Duodenal mucosa (tissue), 2 donors: ENCODE results near the gene AHDC1.

ENCODE experiments used
- H3K27ac ChIP-seq: one replicate; pipeline ENCODE4 v1.7.0; 2013; ENCODE audit warnings: low read depth, low read length
- H3K27me3 ChIP-seq, 2 donors: one replicate each; pipeline ENCODE4 v1.7.0; 2013; ENCODE audit warnings: low read length in 2 of 2, control low read depth in 1 of 2; ENCODE audit not compliant: insufficient read depth in 2 of 2, control insufficient read depth in 1 of 2
- H3K36me3 ChIP-seq, 2 donors: one replicate each; pipeline ENCODE4 v1.7.0; 2013; ENCODE audit warnings: low read length in 2 of 2, control low read depth in 1 of 2; ENCODE audit not compliant: insufficient read depth in 2 of 2, control insufficient read depth in 1 of 2
- H3K4me1 ChIP-seq, 2 donors: one replicate each; pipeline ENCODE4 v1.7.0; 2013; ENCODE audit warnings: low read length in 2 of 2, control low read depth in 1 of 2; ENCODE audit not compliant: insufficient read depth in 2 of 2, control insufficient read depth in 1 of 2
- H3K4me3 ChIP-seq, 2 donors: one replicate each; pipeline ENCODE4 v1.7.0; 2013; ENCODE audit warnings: low read length in 2 of 2, low read depth in 1 of 2
- H3K9ac ChIP-seq, 2 donors: one replicate each; pipeline ENCODE4 v1.7.0; 2013; ENCODE audit warnings: low read length in 2 of 2, low read depth in 1 of 2
- H3K9me3 ChIP-seq, 2 donors: one replicate each; pipeline ENCODE4 v1.7.0; 2013; ENCODE audit warnings: low read length in 2 of 2, control low read depth in 1 of 2; ENCODE audit not compliant: control insufficient read depth in 1 of 2

Gene AHDC1

DNA sequence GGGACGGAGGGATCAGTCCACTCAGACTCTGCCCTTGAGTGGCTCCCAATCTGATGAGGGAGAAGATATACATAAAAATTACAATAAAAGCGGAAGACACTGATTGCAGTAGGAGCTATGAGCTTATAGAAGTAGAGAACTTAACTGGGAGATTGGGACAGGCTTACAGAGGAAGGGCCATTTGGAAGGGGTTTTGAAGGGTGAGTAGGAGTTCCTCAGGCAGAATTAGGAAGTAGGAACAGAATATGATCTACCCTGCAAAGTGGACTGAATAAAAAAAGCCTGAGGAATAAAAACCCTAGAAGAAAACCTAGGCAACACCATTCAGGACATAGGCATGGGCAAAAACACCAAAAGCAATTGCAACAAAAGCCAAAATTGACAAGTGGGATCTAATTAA is 104.8 kb downstream of the AHDC1 start:
- Histone ChIP-seq H3K27me3 (no peaks in the 10 kb centered on the region), H3K9ac (no peak overlapping the region), H3K4me1 (peaks cover 6% of the 10 kb centered on the region in 2 donors), H3K9me3 (no peaks in the 10 kb centered on the region), H3K36me3 (no peaks in the 10 kb centered on the region), H3K4me3 (no peak overlapping the region), H3K27ac (no peak overlapping the region)

DNA sequence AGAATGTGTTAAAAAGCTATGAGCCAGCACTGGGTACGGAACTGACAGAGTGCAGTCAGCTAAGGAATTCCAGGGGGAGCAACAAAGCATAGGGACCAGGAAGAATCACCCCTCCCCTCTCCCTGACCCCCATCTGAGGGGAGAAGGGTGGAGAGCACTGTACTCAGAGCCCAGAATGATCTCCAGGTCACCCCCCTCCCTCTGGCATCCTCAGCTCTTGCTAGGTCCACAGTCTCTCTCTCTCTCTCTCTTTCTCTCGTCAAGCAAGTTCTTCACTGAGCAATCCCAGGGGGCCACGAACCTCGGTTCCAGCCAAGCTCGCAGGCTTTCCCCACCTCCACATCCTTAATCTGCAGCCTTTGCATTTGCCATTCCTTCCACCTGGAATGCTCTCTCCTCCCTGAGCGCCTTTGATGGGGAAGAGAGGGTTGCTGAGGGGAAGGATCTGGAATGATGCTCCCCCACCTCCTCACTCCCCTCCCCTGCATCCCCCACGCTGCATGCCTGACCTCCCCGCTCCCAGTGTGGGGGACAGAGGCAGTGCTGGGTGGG is 107.3 kb downstream of the AHDC1 start:
- Histone ChIP-seq H3K27me3 (no peaks in the 10 kb centered on the region), H3K36me3 (no peaks in the 10 kb centered on the region), H3K4me1 (peaks cover 9 to 11% of the 10 kb centered on the region in 2 donors), H3K9me3 (no peaks in the 10 kb centered on the region), H3K4me3 (peak overlapping the region in 1 of 2 donors; percentile 8), H3K27ac (no peak overlapping the region), H3K9ac (no peak overlapping the region)

DNA sequence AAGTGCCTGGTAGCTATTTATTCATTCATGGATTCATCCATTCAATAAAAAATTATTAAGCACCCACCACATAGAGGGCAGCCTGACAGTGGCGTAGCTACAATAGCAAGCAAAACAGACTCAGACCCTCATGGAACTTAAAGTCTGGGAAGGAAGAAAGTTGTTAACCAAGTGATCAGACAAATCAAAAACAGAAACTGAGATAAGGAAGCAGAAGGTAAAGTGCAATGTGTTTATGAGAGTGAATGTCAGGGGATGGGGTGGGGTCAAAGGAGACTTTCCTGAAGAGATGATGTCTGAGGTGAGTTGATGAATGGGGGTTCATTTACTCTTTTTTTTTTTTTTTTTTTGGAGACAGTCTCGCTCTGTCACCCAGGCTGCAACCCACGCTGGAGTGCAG is 111.1 kb downstream of the AHDC1 start:
- H3K27ac ChIP-seq, result no peak overlapping the region
- peaks cover 25 to 28% of the 10 kb centered on the region in 2 donors for H3K4me1 ChIP-seq
- H3K36me3 ChIP-seq, result no peaks in the 10 kb centered on the region
- no peaks in the 10 kb centered on the region for H3K27me3 ChIP-seq
- peak overlapping the region; percentile 16 to 63 for H3K9ac ChIP-seq
- no peaks in the 10 kb centered on the region for H3K9me3 ChIP-seq
- no peak overlapping the region for H3K4me3 ChIP-seq

DNA sequence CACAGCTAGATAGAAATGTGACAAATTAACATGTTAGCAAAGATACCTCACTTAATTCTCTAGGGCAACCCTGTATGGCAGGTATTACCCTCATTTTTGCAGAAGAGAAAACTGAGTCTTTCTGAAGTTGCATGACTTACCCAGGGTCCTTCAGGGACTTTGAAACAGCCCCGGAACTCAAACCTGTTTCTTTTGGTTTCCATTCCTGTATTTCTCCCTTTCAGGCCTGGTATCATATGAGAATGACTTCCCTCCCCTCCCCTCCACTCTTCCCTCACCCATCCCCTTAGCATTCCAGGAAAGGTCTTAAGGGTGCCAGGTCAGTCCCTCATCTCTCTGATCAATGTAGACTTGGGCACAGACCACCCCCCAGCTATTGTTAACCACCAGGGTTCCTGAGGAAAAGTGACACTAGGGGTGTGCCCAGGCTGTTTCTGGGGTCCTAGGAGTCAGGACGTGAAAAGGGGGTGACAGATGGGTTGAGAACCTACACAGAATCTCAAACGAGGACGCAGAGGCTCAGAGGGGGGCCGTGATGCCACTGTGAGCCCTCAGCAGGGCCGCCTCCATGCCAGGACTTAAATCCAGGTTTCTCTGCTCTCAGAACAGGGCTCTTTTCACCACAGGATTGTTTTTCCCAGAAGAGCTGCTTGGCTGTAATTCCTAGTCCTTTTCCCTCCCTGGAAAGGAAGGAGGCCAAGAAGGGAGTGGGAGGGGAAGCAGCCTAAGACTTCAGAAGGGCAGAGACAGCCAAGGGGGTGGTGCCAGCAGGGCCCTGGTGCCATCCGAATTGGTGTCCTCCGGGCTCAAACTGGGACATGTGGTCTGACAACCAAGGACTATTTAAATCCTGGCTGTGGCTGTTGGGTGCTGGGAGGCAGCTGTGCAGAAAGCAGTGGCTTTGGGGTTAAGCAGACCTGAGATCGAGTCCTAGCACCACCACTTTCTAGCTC is 111.9 kb downstream of the AHDC1 start:
- peak overlapping the region; percentile 16 to 63 for H3K9ac ChIP-seq
- no peaks in the 10 kb centered on the region for H3K9me3 ChIP-seq
- H3K4me1 ChIP-seq, result peaks cover 26 to 29% of the 10 kb centered on the region in 2 donors
- H3K4me3 ChIP-seq, result no peak overlapping the region
- no peaks in the 10 kb centered on the region for H3K27me3 ChIP-seq
- H3K36me3 ChIP-seq, result no peaks in the 10 kb centered on the region
- peak overlapping the region; percentile 57 for H3K27ac ChIP-seq

DNA sequence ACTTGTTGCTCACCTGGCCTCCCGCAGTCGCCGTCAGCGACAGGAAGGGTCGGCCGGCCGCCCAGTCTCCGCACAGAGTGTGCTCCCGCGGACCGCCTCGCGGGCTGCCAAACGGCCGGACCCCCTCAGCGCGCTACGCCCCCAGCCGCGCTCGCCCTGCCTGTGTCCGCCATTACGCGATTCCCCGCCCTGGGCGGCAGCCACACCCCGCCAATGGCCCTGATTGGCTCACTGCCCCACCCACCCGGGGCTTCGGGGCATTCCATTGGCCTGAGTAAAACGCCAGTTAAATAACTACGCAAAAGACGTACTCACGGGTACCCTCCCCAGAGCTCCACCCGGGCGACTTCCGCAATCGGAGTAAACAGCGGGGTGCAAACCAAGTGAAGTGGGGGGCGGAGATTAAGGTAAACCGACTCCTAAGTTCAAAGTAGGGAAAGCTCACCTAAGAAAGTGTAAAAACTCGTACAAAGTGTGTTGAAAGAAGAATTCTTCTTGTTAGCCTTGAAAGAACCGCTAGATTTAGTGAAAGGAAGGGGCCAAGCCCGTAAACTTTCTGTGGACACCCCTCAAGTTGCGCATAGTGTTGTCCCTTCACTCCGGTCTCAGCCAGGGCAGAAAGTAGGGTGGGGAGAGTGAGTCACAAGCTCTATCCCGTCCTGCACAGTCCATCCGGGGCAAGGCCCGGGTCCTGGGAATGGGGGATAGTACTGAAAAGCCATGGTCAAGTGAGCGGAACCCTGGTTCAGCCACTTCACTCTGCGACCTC is 113.8 kb downstream of the AHDC1 start, which contains the start of gene WASF2:
Gene WASF2 (minus strand): TSS at position 195 of the 769 bp plus-strand sequence. CDS start 61,277 bp downstream, outside the sequence.
- H3K9me3 ChIP-seq, result no peaks in the 10 kb centered on the region
- no peaks in the 10 kb centered on the region for H3K27me3 ChIP-seq
- H3K4me1 ChIP-seq, result peaks cover 26 to 29% of the 10 kb centered on the region in 2 donors
- no peaks in the 10 kb centered on the region for H3K36me3 ChIP-seq
- H3K9ac ChIP-seq, result peak within 1 kb of the TSS; percentile 99 to 100
- H3K27ac ChIP-seq, result peak within 1 kb of the TSS; percentile 95
- H3K4me3 ChIP-seq, result peak within 1 kb of the TSS; percentile 99 to 100

DNA sequence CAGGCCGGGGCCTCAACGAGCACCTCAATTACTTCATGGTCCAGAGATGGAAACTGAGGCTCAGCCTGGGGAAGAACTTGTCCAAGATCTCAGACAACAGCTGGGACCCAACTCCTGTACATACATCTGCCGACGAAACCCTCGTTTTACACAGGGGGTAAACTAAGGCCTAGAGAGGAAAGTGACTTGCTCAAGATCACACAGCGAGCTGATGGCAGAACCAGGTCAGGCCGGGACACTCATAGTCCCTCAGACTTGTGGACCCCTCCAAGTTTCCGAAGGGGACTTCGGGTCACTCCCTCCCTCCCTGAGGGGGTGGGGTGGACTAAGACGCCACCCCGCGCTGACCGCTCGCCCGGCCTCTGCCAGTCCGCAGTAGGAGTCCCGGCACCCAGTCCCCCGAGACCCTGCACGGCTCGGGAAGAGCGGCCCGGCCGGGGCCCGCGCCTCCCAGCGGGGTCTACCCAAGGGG is 114.4 kb downstream of the AHDC1 start:
- Histone ChIP-seq H3K9me3 (no peaks in the 10 kb centered on the region), H3K27me3 (no peaks in the 10 kb centered on the region), H3K4me3 (peak overlapping the region; percentile 99 to 100), H3K36me3 (no peaks in the 10 kb centered on the region), H3K4me1 (peaks cover 26 to 29% of the 10 kb centered on the region in 2 donors), H3K9ac (peak overlapping the region; percentile 99 to 100), H3K27ac (peak overlapping the region; percentile 95)

DNA sequence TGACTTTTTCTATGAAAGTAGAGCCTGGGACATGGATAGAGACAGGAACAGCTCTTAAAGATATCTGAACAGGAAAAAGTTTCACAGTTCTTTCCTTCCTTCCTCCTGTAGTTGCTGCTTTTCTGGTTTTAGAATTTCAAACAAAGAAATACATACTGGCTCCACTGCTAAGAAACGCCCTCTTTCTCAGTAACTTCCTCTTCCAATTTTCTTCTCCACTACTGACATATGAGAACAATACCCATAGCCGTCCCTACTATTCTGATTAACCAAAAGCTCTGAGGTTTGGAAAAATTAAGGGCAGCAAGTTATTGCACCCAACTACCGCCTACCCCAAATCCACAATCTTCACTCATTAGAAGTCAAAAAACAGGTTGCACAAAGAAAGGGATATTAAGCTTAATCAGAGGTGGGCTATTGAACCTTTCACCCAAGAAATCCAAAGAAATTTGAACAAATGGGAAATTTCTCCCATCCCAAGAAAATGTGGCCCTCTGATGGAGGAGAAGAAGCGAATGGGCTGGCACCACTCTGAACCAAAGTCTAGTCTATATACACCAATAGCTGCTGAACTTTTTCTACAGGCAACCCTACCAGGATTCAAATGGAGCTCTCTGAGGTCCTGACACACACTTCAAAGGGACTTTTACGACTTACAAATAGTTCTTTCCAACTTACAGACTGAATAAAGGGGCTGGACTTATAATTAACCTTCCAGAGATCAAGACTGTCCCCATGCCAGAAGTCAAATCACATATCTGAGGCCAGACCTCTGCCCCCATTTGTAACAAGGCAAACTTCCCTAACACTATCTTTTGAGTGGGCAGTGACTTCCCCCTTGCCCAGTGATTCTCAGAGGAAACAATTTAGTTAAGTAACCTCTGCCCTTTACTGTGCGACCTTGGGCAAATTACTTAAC is 115.7 kb downstream of the AHDC1 start:
- H3K4me1 ChIP-seq, result peaks cover 26 to 29% of the 10 kb centered on the region in 2 donors
- H3K36me3 ChIP-seq, result peaks cover 0 to 7% of the 10 kb centered on the region in 2 donors
- no peaks in the 10 kb centered on the region for H3K9me3 ChIP-seq
- H3K4me3 ChIP-seq, result peak overlapping the region; percentile 99 to 100
- peak overlapping the region; percentile 99 to 100 for H3K9ac ChIP-seq
- H3K27me3 ChIP-seq, result no peaks in the 10 kb centered on the region
- peak overlapping the region; percentile 95 for H3K27ac ChIP-seq

DNA sequence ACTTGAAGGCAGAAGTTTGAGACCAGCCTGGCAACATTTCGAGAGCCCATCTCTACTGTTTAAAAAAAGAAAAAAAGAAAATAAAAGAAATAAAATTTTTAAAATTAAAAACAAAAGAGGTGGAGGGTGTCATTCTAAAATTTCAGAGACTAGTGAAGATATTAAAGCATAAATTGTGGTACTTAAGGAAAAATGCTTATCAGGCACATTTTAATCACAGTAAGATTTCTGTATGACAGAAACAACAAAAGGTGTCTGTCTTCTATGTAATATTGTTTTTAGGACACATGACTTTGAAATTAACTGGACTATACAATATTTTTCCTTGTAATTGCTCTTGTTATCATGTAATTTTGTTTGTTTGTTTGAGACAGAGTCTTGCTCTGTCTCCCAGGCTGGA is 118.6 kb downstream of the AHDC1 start:
- Histone ChIP-seq H3K9ac (no peak overlapping the region), H3K4me1 (peaks cover 11 to 14% of the 10 kb centered on the region in 2 donors), H3K4me3 (no peak overlapping the region), H3K9me3 (no peaks in the 10 kb centered on the region), H3K36me3 (peaks cover 0 to 7% of the 10 kb centered on the region in 2 donors), H3K27me3 (no peaks in the 10 kb centered on the region), H3K27ac (no peak overlapping the region)
